Islet precursor cell (in vitro differentiated cells): Measurements from ENCODE around the gene NPB.

Source experiments
- DNase-seq: peaks from one replicate; pipeline ENCODE4 v3.0.0-alpha.2; 2018

Gene NPB

GRCh38 chr17:81870131-81870980 lies 31.7 kb upstream of the NPB start:
- peak; percentile 75 for DNase-seq

GRCh38 chr17:81870981-81871386 lies 31.1 kb upstream of the NPB start, which contains the start of gene ARHGDIA:
ARHGDIA (minus strand) TSS chr17:81871337; CDS start chr17:81869930, 1,407 bp downstream.
- DNase-seq = peak; percentile 92

- peak; percentile 83 for DNase-seq
These were observed 30.4 kb upstream of the NPB start for GRCh38 chr17:81871387-81872230.

GRCh38 chr17:81877569-81877968 lies 24.5 kb upstream of the NPB start:
- DNase-seq = no peak

- DNase-seq = no peak
These were observed 23.7 kb upstream of the NPB start for GRCh38 chr17:81878294-81878693.

GRCh38 chr17:81879121-81879520 lies 22.9 kb upstream of the NPB start:
- DNase-seq = no peak

GRCh38 chr17:81884520-81884919 lies 17.5 kb upstream of the NPB start:
- DNase-seq = no peak

GRCh38 chr17:81884968-81885367 lies 17.1 kb upstream of the NPB start:
- DNase-seq = no peak

GRCh38 chr17:81885454-81885853 lies 16.6 kb upstream of the NPB start:
- DNase-seq = no peak

- DNase-seq = no peak
These were observed 16.0 kb upstream of the NPB start for GRCh38 chr17:81885869-81886548.

GRCh38 chr17:81888105-81888987 lies 13.7 kb upstream of the NPB start:
- DNase-seq = peak; percentile 34

- DNase-seq = peak; percentile 43
These were observed 12.9 kb upstream of the NPB start for GRCh38 chr17:81888988-81889595.

GRCh38 chr17:81889602-81890001 lies 12.4 kb upstream of the NPB start:
- DNase-seq = no peak

- no peak for DNase-seq
These were observed 11.4 kb upstream of the NPB start for GRCh38 chr17:81890447-81891302.

GRCh38 chr17:81891303-81891552 lies 10.8 kb upstream of the NPB start:
- DNase-seq = no peak

- no peak for DNase-seq
These were observed 6.6 kb upstream of the NPB start for GRCh38 chr17:81895400-81895799.

GRCh38 chr17:81898029-81898866 lies 3.8 kb upstream of the NPB start:
- DNase-seq = peak; percentile 85

GRCh38 chr17:81898885-81899284 lies 3.2 kb upstream of the NPB start:
- no peak for DNase-seq

GRCh38 chr17:81899514-81900166 lies 2.4 kb upstream of the NPB start:
- DNase-seq = no peak
